Osteoblast (primary cell): Measurements from ENCODE around the gene MTTP. TPM values are rescaled to one million over a fixed set of nuclear protein-coding genes. Genes with fewer than 3 reads are reported as not detected.

Source experiments
- DNase-seq: peaks from one replicate; pipeline ENCODE4 v3.0.0; 2011; ENCODE audit warnings: low spot score, mixed read lengths; ENCODE audit not compliant: insufficient read length; ENCODE audit errors: missing footprints
- H2AFZ ChIP-seq: 2 replicates; pipeline ENCODE4 v1.6.0; 2011; ENCODE audit warnings: mild to moderate bottlenecking, low read length
- H3K27ac ChIP-seq: 2 replicates; pipeline ENCODE4 v1.5.1; 2011; ENCODE audit warnings: mild to moderate bottlenecking, low read depth, low read length, moderate library complexity
- H3K27me3 ChIP-seq: 2 replicates; pipeline ENCODE4 v1.6.0; 2012; ENCODE audit warnings: mild to moderate bottlenecking, control low read depth, inconsistent platforms, low read length, moderate library complexity; ENCODE audit not compliant: insufficient read depth
- H3K36me3 ChIP-seq: 2 replicates; pipeline ENCODE4 v1.5.1; 2011; ENCODE audit warnings: mild to moderate bottlenecking, low read length, control low read depth, moderate library complexity; ENCODE audit not compliant: insufficient read depth
- H3K4me1 ChIP-seq: 2 replicates; pipeline ENCODE4 v1.5.1; 2011; ENCODE audit warnings: mild to moderate bottlenecking, low read length, control low read depth, moderate library complexity; ENCODE audit not compliant: insufficient read depth
- H3K4me2 ChIP-seq: 2 replicates; pipeline ENCODE4 v1.6.0; 2011; ENCODE audit warnings: mild to moderate bottlenecking, low read length; ENCODE audit not compliant: insufficient read depth
- H3K4me3 ChIP-seq: fragments of 200-600 bp; sonication (generic); 3 replicates; pipeline ENCODE4 v1.5.1; 2012; ENCODE audit warnings: mild to moderate bottlenecking, low read length, inconsistent platforms; ENCODE audit not compliant: insufficient read depth
- H3K79me2 ChIP-seq: 2 replicates; pipeline ENCODE4 v1.6.0; 2012; ENCODE audit warnings: mild to moderate bottlenecking, low read length, control low read depth, inconsistent platforms; ENCODE audit not compliant: insufficient read depth
- H3K9me3 ChIP-seq: 2 replicates; pipeline ENCODE4 v1.5.1; 2011; ENCODE audit warnings: low read depth, low read length, control low read depth
- H4K20me1 ChIP-seq: 2 replicates; pipeline ENCODE4 v1.6.0; 2012; ENCODE audit warnings: mild to moderate bottlenecking, low read length, control low read depth; ENCODE audit not compliant: insufficient read depth
- total RNA-seq: library from RNA; depleted of rRNA; stranded (reverse); fragments of >200 nt; gene quantifications from 2 replicates; pipeline ENCODE4 v1.2.3, GENCODE V29; 2012
- TF ChIP-seq, protein P1 (sequence below): IDR thresholded peaks from 2 replicates; pipeline ENCODE4 v1.5.1; 2011; ENCODE audit warnings: mild to moderate bottlenecking, low read depth, low read length, moderate library complexity; ENCODE audit errors: extremely low read depth

The MTTP gene
- total RNA-seq, 1 donor = not detected

DNA sequence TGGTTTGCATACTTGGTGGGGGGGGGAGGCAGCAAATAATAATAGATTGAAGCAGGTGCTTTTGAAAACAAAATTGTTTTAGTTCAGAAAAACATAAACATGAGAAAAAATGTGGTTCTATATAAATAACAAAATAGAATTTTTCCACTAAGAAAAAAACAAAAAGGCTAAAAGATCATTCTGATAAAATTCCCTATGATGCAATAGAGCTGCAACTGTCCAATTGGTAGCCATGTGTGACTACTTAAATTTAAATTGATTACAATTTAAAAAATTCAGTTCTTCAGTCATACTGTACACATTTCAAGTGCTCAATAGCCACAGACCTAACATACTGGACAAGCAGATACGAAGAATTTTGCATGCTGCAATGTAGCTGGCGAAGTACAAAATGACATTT, 21.8 kb upstream of the MTTP start:
- H4K20me1 ChIP-seq = no peaks in the 10 kb centered on the region
- no peaks in the 10 kb centered on the region for H3K9me3 ChIP-seq
- no peak overlapping the region for H2AFZ ChIP-seq
- H3K27ac ChIP-seq = no peak overlapping the region
- H3K36me3 ChIP-seq = no peaks in the 10 kb centered on the region
- H3K79me2 ChIP-seq = no peaks in the 10 kb centered on the region
- H3K4me1 ChIP-seq = no peaks in the 10 kb centered on the region
- TF ChIP-seq, protein P1, sequence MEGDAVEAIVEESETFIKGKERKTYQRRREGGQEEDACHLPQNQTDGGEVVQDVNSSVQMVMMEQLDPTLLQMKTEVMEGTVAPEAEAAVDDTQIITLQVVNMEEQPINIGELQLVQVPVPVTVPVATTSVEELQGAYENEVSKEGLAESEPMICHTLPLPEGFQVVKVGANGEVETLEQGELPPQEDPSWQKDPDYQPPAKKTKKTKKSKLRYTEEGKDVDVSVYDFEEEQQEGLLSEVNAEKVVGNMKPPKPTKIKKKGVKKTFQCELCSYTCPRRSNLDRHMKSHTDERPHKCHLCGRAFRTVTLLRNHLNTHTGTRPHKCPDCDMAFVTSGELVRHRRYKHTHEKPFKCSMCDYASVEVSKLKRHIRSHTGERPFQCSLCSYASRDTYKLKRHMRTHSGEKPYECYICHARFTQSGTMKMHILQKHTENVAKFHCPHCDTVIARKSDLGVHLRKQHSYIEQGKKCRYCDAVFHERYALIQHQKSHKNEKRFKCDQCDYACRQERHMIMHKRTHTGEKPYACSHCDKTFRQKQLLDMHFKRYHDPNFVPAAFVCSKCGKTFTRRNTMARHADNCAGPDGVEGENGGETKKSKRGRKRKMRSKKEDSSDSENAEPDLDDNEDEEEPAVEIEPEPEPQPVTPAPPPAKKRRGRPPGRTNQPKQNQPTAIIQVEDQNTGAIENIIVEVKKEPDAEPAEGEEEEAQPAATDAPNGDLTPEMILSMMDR = no peak
- no peak for DNase-seq
- H3K4me3 ChIP-seq = no peak overlapping the region
- no peak overlapping the region for H3K4me2 ChIP-seq
- no peaks in the 10 kb centered on the region for H3K27me3 ChIP-seq

DNA sequence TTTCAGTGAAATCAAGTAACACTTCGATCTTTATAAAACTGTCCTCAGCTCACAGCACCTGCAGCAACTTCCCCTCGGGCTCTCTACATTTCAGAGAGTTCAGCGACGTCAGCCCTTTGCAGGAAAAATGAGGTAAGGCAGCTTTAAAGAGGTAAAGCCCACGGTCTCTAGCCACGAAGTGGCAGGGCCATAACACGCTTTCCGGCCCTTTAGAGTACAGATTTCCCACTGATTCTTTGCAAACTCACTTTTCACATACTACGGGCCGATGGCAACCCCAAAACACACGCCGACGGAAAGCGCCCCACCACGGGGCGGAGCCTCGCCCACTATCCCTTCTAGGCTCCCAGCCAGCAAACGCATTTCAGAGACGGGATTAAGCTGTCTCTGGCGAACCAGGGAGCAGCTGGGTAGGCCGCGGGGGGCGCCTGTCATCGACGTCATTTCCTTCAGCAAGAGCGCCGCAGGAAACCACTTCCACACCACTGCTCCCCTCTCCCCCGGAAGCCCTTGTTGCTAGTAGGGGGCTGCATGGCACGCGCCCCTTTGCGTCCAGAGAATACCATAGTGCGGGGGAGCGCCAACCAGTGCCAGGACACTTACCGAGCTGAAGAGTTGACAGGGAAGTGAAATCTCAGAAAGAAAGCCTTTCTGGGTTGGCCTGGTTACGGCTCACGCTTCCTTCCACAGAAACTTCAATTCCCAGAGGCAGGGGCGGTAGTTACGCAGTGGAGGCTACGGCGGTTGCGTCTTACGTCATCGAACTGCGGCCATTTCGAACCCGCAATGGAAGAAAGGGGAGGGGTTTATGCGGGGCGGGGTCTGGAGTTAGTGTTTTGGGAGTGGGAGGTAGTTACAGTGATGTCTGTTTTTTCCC, 11.1 kb upstream of the MTTP start, which contains the start of gene TRMT10A:
TSS of gene TRMT10A (minus strand) at position 730 of the 877 bp plus-strand sequence. CDS start 4,701 bp downstream, outside the sequence.
- TF ChIP-seq, protein P1 = no peak

DNA sequence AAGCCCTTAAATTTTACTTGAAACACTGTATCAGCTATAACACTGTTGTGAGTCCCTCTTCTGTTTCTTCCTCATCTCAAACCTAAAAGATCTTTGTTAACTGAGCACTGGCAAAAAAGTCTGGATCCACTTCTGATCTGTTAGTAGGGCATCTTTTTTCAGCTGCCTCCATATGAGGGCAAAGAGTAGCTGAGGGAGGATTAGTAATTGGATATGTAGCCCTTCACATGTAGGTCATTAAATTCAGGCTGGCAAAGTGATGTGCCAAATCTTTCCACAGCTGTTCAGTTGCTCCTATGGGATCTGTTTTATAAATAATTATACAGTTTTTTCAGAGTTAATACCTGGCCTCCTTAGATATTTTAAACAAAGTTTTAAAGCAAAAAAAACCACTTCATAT, 9.7 kb upstream of the MTTP start:
- peak overlapping the region; percentile 100 for H2AFZ ChIP-seq

More for the DNA sequence above, 11.1 kb upstream of the MTTP start, which contains the start of gene TRMT10A:
- Histone ChIP-seq H2AFZ (peak within 1 kb of the TSS; percentile 100), H3K4me1 (peaks cover 5% of the 10 kb centered on the region), H3K4me2 (peak within 1 kb of the TSS; percentile 89), H4K20me1 (no peaks in the 10 kb centered on the region), H3K27me3 (no peaks in the 10 kb centered on the region), H3K79me2 (no peaks in the 10 kb centered on the region), H3K9me3 (no peaks in the 10 kb centered on the region), H3K27ac (peak within 1 kb of the TSS; percentile 99), H3K4me3 (peak within 1 kb of the TSS; percentile 98), H3K36me3 (no peaks in the 10 kb centered on the region)
- DNase-seq = peak; percentile 94

DNA sequence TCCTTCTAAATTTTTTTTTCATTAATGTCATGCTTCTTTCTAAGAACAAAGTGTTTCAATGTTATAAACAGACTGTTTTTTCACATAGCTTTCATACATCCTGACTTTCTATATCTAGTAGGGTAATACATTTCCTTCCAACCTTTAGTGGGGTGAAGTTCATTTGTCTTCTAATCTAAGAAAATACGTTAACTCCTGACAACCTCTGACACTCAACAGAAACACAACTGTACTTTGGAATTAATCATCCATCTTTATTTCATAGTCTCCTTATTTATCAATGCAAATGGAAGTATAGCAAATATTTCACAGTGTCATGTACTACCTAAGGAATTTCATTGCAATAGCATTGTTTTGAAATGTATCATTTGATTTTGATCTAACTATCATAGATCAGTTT, 2.7 kb upstream of the MTTP start:
- no peak overlapping the region for H3K27ac ChIP-seq
- TF ChIP-seq, protein P1 = no peak
- H4K20me1 ChIP-seq = no peaks in the 10 kb centered on the region

More for the DNA sequence above, 9.7 kb upstream of the MTTP start:
- Histone ChIP-seq H3K4me3 (no peak overlapping the region), H3K9me3 (no peaks in the 10 kb centered on the region), H3K27me3 (no peaks in the 10 kb centered on the region), H3K27ac (no peak overlapping the region), H3K4me2 (no peak overlapping the region), H3K79me2 (no peaks in the 10 kb centered on the region), H3K4me1 (peaks cover 5% of the 10 kb centered on the region), H4K20me1 (no peaks in the 10 kb centered on the region), H3K36me3 (no peaks in the 10 kb centered on the region)
- TF ChIP-seq, protein P1 = no peak
- no peak for DNase-seq

More for the DNA sequence above, 2.7 kb upstream of the MTTP start:
- Histone ChIP-seq H2AFZ (no peak overlapping the region), H3K4me2 (no peak overlapping the region), H3K9me3 (no peaks in the 10 kb centered on the region), H3K4me3 (no peak overlapping the region), H3K4me1 (no peaks in the 10 kb centered on the region), H3K27me3 (no peaks in the 10 kb centered on the region), H3K79me2 (no peaks in the 10 kb centered on the region), H3K36me3 (no peaks in the 10 kb centered on the region)
- no peak for DNase-seq
